Osteocyte (in vitro differentiated cells): Measurements from ENCODE around the gene NCBP1. TPM values are rescaled to one million over a fixed set of nuclear protein-coding genes. Genes with fewer than 3 reads are reported as not detected.
"Not testable (repeated sequence)": the region's sequence is repeated elsewhere in the genome, so short reads cannot be mapped to it uniquely, and the experiment has no call there.

Experiments used
- DNase-seq: peaks from one replicate; pipeline ENCODE4 v3.0.0; 2021; ENCODE audit warnings: mixed read lengths; ENCODE audit not compliant: unreplicated experiment; ENCODE audit errors: extremely low spot score
- H3K27ac Mint-ChIP-seq: one replicate; pipeline ENCODE4 v1.8.0; 2021; ENCODE audit warnings: mild to moderate bottlenecking, mixed read lengths; ENCODE audit not compliant: unreplicated experiment
- H3K27me3 Mint-ChIP-seq: one replicate; pipeline ENCODE4 v1.8.0; 2021; ENCODE audit warnings: mixed read lengths; ENCODE audit not compliant: unreplicated experiment
- H3K36me3 Mint-ChIP-seq: one replicate; pipeline ENCODE4 v1.8.0; 2021; ENCODE audit warnings: mixed read lengths; ENCODE audit not compliant: unreplicated experiment
- H3K4me1 Mint-ChIP-seq: one replicate; pipeline ENCODE4 v1.8.0; 2021; ENCODE audit warnings: mixed read lengths; ENCODE audit not compliant: unreplicated experiment
- H3K4me3 Mint-ChIP-seq: one replicate; pipeline ENCODE4 v1.8.0; 2021; ENCODE audit warnings: mild to moderate bottlenecking, moderate library complexity, mixed read lengths; ENCODE audit not compliant: unreplicated experiment
- H3K9me3 Mint-ChIP-seq: one replicate; pipeline ENCODE4 v1.8.0; 2021; ENCODE audit warnings: mixed read lengths; ENCODE audit not compliant: unreplicated experiment
- CTCF ChIP-seq: fragments of 200-600 bp; sonication (generic); IDR thresholded peaks from 2 replicates; pipeline ENCODE4 v1.5.0; 2021; ENCODE audit warnings: antibody characterized with exemption, mild to moderate bottlenecking, moderate library complexity
- total RNA-seq: library from RNA; stranded (reverse); gene quantifications from 2 replicates; pipeline ENCODE4 v1.2.1, GENCODE V29; 2021

NCBP1 gene
- total RNA-seq, 1 donor from 2014 or later: 42.2 TPM

- H3K4me3 Mint-ChIP-seq: no peak overlapping the region
- no peak overlapping the region for H3K27ac Mint-ChIP-seq
- peak; percentile 83 for TF ChIP-seq CTCF
- no peaks in the 10 kb centered on the region for H3K27me3 Mint-ChIP-seq
- H3K9me3 Mint-ChIP-seq: no peaks in the 10 kb centered on the region
- no peaks in the 10 kb centered on the region for H3K4me1 Mint-ChIP-seq
- peak; percentile 83 for DNase-seq
- H3K36me3 Mint-ChIP-seq: peaks cover 24% of the 10 kb centered on the region
Measured at GRCh38 chr9:97615439-97616072, 18.1 kb upstream of the NCBP1 start.

GRCh38 chr9:97617939-97618416 lies 15.6 kb upstream of the NCBP1 start:
- Mint-ChIP-seq H3K27ac (no peak overlapping the region), H3K9me3 (no peaks in the 10 kb centered on the region), H3K36me3 (peaks cover 20% of the 10 kb centered on the region), H3K4me3 (no peak overlapping the region), H3K4me1 (no peaks in the 10 kb centered on the region), H3K27me3 (no peaks in the 10 kb centered on the region)
- TF ChIP-seq CTCF: no peak
- DNase-seq: no peak

- peaks cover 27% of the 10 kb centered on the region for H3K36me3 Mint-ChIP-seq
- H3K27ac Mint-ChIP-seq: not testable (repeated sequence)
Measured at GRCh38 chr9:97620063-97620462, 13.6 kb upstream of the NCBP1 start.

GRCh38 chr9:97622483-97622882 lies 11.1 kb upstream of the NCBP1 start:
- H3K27ac Mint-ChIP-seq, DNase-seq, H3K27me3 Mint-ChIP-seq, H3K9me3 Mint-ChIP-seq, H3K4me1 Mint-ChIP-seq, H3K4me3 Mint-ChIP-seq: not testable (repeated sequence)
- H3K36me3 Mint-ChIP-seq: peaks cover 20% of the 10 kb centered on the region

More at GRCh38 chr9:97620063-97620462, 13.6 kb upstream of the NCBP1 start:
- H3K9me3 Mint-ChIP-seq, H3K27me3 Mint-ChIP-seq, H3K4me1 Mint-ChIP-seq, DNase-seq, H3K4me3 Mint-ChIP-seq: not testable (repeated sequence)

- no peak overlapping the region for H3K27ac Mint-ChIP-seq
- H3K4me3 Mint-ChIP-seq: no peak overlapping the region
- peaks cover 20% of the 10 kb centered on the region for H3K36me3 Mint-ChIP-seq
- no peak for TF ChIP-seq CTCF
- H3K4me1 Mint-ChIP-seq: no peaks in the 10 kb centered on the region
- H3K27me3 Mint-ChIP-seq: no peaks in the 10 kb centered on the region
- DNase-seq: no peak
- H3K9me3 Mint-ChIP-seq: no peaks in the 10 kb centered on the region
Measured at GRCh38 chr9:97623946-97624345, 9.7 kb upstream of the NCBP1 start.

GRCh38 chr9:97625620-97626019 lies 8.0 kb upstream of the NCBP1 start:
- peaks cover 3% of the 10 kb centered on the region for H3K4me1 Mint-ChIP-seq
- no peak for TF ChIP-seq CTCF
- H3K36me3 Mint-ChIP-seq: peaks cover 15% of the 10 kb centered on the region
- H3K27me3 Mint-ChIP-seq: no peaks in the 10 kb centered on the region
- H3K27ac Mint-ChIP-seq: no peak overlapping the region
- DNase-seq: no peak
- no peaks in the 10 kb centered on the region for H3K9me3 Mint-ChIP-seq
- H3K4me3 Mint-ChIP-seq: no peak overlapping the region
